ENCODE data around the gene LRRFIP1. TPM values are rescaled to one million over a fixed set of nuclear protein-coding genes. Genes with fewer than 3 reads are reported as not detected.
A peak's percentile ranks its signal among the peaks of the same experiment; 100 is the strongest.

Gene LRRFIP1
- total RNA-seq, 4 donors from 2014 or later, result 98.5 to 147 (median 122) TPM

- H3K4me1 ChIP-seq, result peaks cover 20 to 64% (median 55%) of the 10 kb centered on the region in 4 donors
- H3K4me3 ChIP-seq, result no peak overlapping the region
- H3K27ac ChIP-seq, result peak overlapping the region; percentile 92 to 98 (median 94)
- no peaks in the 10 kb centered on the region for H3K36me3 ChIP-seq
- in situ Hi-C loops (cut with MboI; ENCODE audit: low pct_ligation_motif_present in 1 of 4, low pct_unique_long_range_greater_than_20kb in 1 of 4, low sequenced_read_pairs in 3 of 4) (no loop called here), intact Hi-C loops (cut with DNase I; ENCODE audit: low total_unique reads) (loop anchor here (5.0 kb wide), 1 partner anchor 48 kb away; no protein-coding TSS in a partner anchor)
- WGBS, 2 donors (ENCODE audit: low coverage in 1 of 2), result 77 to 80% methylated on average over 1 to 6 of the region's 6 CpGs
- no peaks in the 10 kb centered on the region for H3K9me3 ChIP-seq
- TF ChIP-seq POLR2A (IDR thresholded peaks at IDR 0.05) (no peak), POLR2AphosphoS5 (IDR thresholded peaks at IDR 0.05) (no peak), CTCF (IDR thresholded peaks at IDR 0.05) (no peak), EP300 (IDR thresholded peaks at IDR 0.05; ENCODE audit: low read depth) (no peak)
- H3K27me3 ChIP-seq, result no peaks in the 10 kb centered on the region
- DNase-seq, result peak; percentile 73
These were observed 62.1 kb downstream of the LRRFIP1 start for GRCh38 chr2:237689336-237690131.

- Histone ChIP-seq H3K36me3 (no peaks in the 10 kb centered on the region), H3K27ac (peak overlapping the region; percentile 92 to 98 (median 94)), H3K4me1 (peaks cover 36 to 81% (median 72%) of the 10 kb centered on the region in 4 donors), H3K9me3 (no peaks in the 10 kb centered on the region), H3K27me3 (no peaks in the 10 kb centered on the region), H3K4me3 (peak overlapping the region; percentile 72 to 92 (median 90))
- in situ Hi-C loops (cut with MboI; ENCODE audit: low pct_ligation_motif_present in 1 of 4, low pct_unique_long_range_greater_than_20kb in 1 of 4, low sequenced_read_pairs in 3 of 4), result no loop called here
- WGBS, 2 donors (ENCODE audit: low coverage in 1 of 2), result 16 to 36% methylated on average over 7 to 38 of the region's 78 CpGs
- intact Hi-C loops (cut with DNase I; ENCODE audit: low total_unique reads), result no loop called here
- TF ChIP-seq POLR2AphosphoS5 (IDR thresholded peaks at IDR 0.05), result peak; percentile 50 to 58 (median 53)
- peak; percentile 57 for TF ChIP-seq POLR2A (IDR thresholded peaks at IDR 0.05)
- peak; percentile 40 for TF ChIP-seq EP300 (IDR thresholded peaks at IDR 0.05; ENCODE audit: low read depth)
- peak in 1 of 5 experiments; percentile 15 for TF ChIP-seq CTCF (IDR thresholded peaks at IDR 0.05)
- peak; percentile 56 for DNase-seq
These were observed 63.9 kb downstream of the LRRFIP1 start for GRCh38 chr2:237691029-237691907.

GRCh38 chr2:237691908-237692600, 64.7 kb downstream of the LRRFIP1 start:
- in situ Hi-C loops (cut with MboI; ENCODE audit: low pct_ligation_motif_present in 1 of 4, low pct_unique_long_range_greater_than_20kb in 1 of 4, low sequenced_read_pairs in 3 of 4), result no loop called here
- DNase-seq, result peak; percentile 99
- intact Hi-C loops (cut with DNase I; ENCODE audit: low total_unique reads), result no loop called here
- peak overlapping the region; percentile 88 to 98 (median 94) for H3K4me3 ChIP-seq
- H3K27ac ChIP-seq, result peak overlapping the region; percentile 97 to 100 (median 98)
- WGBS, 2 donors (ENCODE audit: low coverage in 1 of 2), result 0% methylated on average over 6 of the region's 94 CpGs; no CpG with 5 or more reads in 1 of the 2 donors
- TF ChIP-seq POLR2A (IDR thresholded peaks at IDR 0.05) (peak; percentile 89), POLR2AphosphoS5 (IDR thresholded peaks at IDR 0.05) (peak; percentile 63 to 96 (median 91)), EP300 (IDR thresholded peaks at IDR 0.05; ENCODE audit: low read depth) (no peak), CTCF (IDR thresholded peaks at IDR 0.05) (no peak)
- H3K4me1 ChIP-seq, result peaks cover 44 to 81% (median 79%) of the 10 kb centered on the region in 4 donors
- no peaks in the 10 kb centered on the region for H3K9me3 ChIP-seq
- no peaks in the 10 kb centered on the region for H3K27me3 ChIP-seq
- H3K36me3 ChIP-seq, result no peaks in the 10 kb centered on the region
